Amniotic epithelial cell (primary cell): ENCODE results near the gene KCNJ5.

Experiments used
- DNase-seq: peaks from one replicate; pipeline ENCODE4 v3.0.0-alpha.2; 2010; ENCODE audit warnings: low read depth

The KCNJ5 gene

GRCh38 chr11:128933481-128934178, 42.5 kb downstream of the KCNJ5 start:
- no peak for DNase-seq

GRCh38 chr11:128934351-128934750, 43.2 kb downstream of the KCNJ5 start:
- DNase-seq: no peak

- no peak for DNase-seq
Observed at GRCh38 chr11:128934926-128935325, 43.8 kb downstream of the KCNJ5 start.

GRCh38 chr11:128936606-128937251, 45.6 kb downstream of the KCNJ5 start:
- DNase-seq: no peak

GRCh38 chr11:128937480-128937879, 46.3 kb downstream of the KCNJ5 start:
- no peak for DNase-seq

- no peak for DNase-seq
Observed at GRCh38 chr11:128938156-128938885, 47.2 kb downstream of the KCNJ5 start.

- DNase-seq: no peak
Observed at GRCh38 chr11:128939591-128939990, 48.4 kb downstream of the KCNJ5 start.

GRCh38 chr11:128940156-128940555, 49.0 kb downstream of the KCNJ5 start:
- no peak for DNase-seq

- DNase-seq: no peak
Observed at GRCh38 chr11:128940603-128941002, 49.4 kb downstream of the KCNJ5 start.

GRCh38 chr11:128941110-128941509, 50.0 kb downstream of the KCNJ5 start:
- no peak for DNase-seq

GRCh38 chr11:128941573-128942271, 50.6 kb downstream of the KCNJ5 start:
- no peak for DNase-seq

GRCh38 chr11:128942272-128942612, 51.1 kb downstream of the KCNJ5 start:
- DNase-seq: no peak

- no peak for DNase-seq
Observed at GRCh38 chr11:128942817-128943427, 51.8 kb downstream of the KCNJ5 start, which contains the start of gene TP53AIP1. Gene TP53AIP1, minus strand, starts transcription at chr11:128942871. Its CDS starts 5,053 bp downstream, at chr11:128937818.

- no peak for DNase-seq
Observed at GRCh38 chr11:128943428-128943976, 52.3 kb downstream of the KCNJ5 start.

GRCh38 chr11:128946648-128947047, 55.5 kb downstream of the KCNJ5 start:
- no peak for DNase-seq

GRCh38 chr11:128947773-128948172, 56.6 kb downstream of the KCNJ5 start:
- no peak for DNase-seq

GRCh38 chr11:128948583-128948982, 57.4 kb downstream of the KCNJ5 start:
- no peak for DNase-seq

- no peak for DNase-seq
Observed at GRCh38 chr11:128949791-128950454, 58.8 kb downstream of the KCNJ5 start.

- no peak for DNase-seq
Observed at GRCh38 chr11:128953151-128953550, 62.0 kb downstream of the KCNJ5 start.

GRCh38 chr11:128955636-128956035, 64.5 kb downstream of the KCNJ5 start:
- no peak for DNase-seq
